RWPE2 (cell line): ENCODE data around the gene FAM204A.

Experiments used
- ATAC-seq: fragments of 200-7000 bp; cut with Tn5 transposase; 3 replicates; pipeline ENCODE4 v1.9.1; 2021; ENCODE audit warnings: low read depth
- DNase-seq: peaks from one replicate; pipeline ENCODE4 v3.0.0-alpha.2; 2020; ENCODE audit warnings: low spot score
- H3K27ac ChIP-seq: fragments of 450-650 bp; 2 replicates; pipeline ENCODE4 v1.5.1; 2017; ENCODE audit warnings: mild to moderate bottlenecking; ENCODE audit not compliant: poor library complexity, severe bottlenecking
- H3K27me3 ChIP-seq: fragments of 250-450 bp; sonication (Bioruptor Pico); 2 replicates; pipeline ENCODE4 v1.5.1; 2021; ENCODE audit warnings: mild to moderate bottlenecking, moderate library complexity; ENCODE audit not compliant: insufficient read depth, poor library complexity, severe bottlenecking
- H3K36me3 ChIP-seq: fragments of 250-450 bp; sonication (Bioruptor Pico); 2 replicates; pipeline ENCODE4 v1.5.1; 2020; ENCODE audit warnings: low read depth, mild to moderate bottlenecking, moderate library complexity
- H3K4me1 ChIP-seq: fragments of 250-450 bp; sonication (Bioruptor Pico); 2 replicates; pipeline ENCODE4 v1.5.1; 2021; ENCODE audit warnings: mild to moderate bottlenecking, moderate library complexity; ENCODE audit not compliant: insufficient read depth, poor library complexity, severe bottlenecking
- H3K4me3 ChIP-seq: fragments of 250-450 bp; sonication (Bioruptor Pico); 2 replicates; pipeline ENCODE4 v1.5.1; 2021; ENCODE audit warnings: mild to moderate bottlenecking, moderate library complexity; ENCODE audit not compliant: severe bottlenecking
- H3K9me3 ChIP-seq: fragments of 250-450 bp; sonication (Bioruptor Pico); 2 replicates; pipeline ENCODE4 v1.5.1; 2021; ENCODE audit warnings: mild to moderate bottlenecking, moderate library complexity; ENCODE audit not compliant: severe bottlenecking
- CTCF ChIP-seq: fragments of 450-650 bp; IDR thresholded peaks from one replicate; pipeline ENCODE4 v1.5.1; 2017; ENCODE audit warnings: mild to moderate bottlenecking, moderate library complexity; ENCODE audit not compliant: poor library complexity, severe bottlenecking

The FAM204A gene

GRCh38 chr10:118310822-118311221 lies 31.3 kb downstream of the FAM204A start:
- H3K4me1 ChIP-seq: no peaks in the 10 kb centered on the region
- no peak for ATAC-seq
- DNase-seq: no peak
- no peak overlapping the region for H3K4me3 ChIP-seq
- H3K27me3 ChIP-seq: no peaks in the 10 kb centered on the region
- no peak for TF ChIP-seq CTCF
- peaks cover 67% of the 10 kb centered on the region for H3K36me3 ChIP-seq
- H3K9me3 ChIP-seq: no peaks in the 10 kb centered on the region
- no peak overlapping the region for H3K27ac ChIP-seq

- H3K27me3 ChIP-seq: no peaks in the 10 kb centered on the region
- peaks cover 60% of the 10 kb centered on the region for H3K36me3 ChIP-seq
- H3K4me3 ChIP-seq: no peak overlapping the region
- H3K4me1 ChIP-seq: no peaks in the 10 kb centered on the region
- DNase-seq (no peak), ATAC-seq (no peak)
- H3K9me3 ChIP-seq: no peaks in the 10 kb centered on the region
- TF ChIP-seq CTCF: no peak
- H3K27ac ChIP-seq: no peak overlapping the region
Observed at GRCh38 chr10:118309911-118310310, 32.2 kb downstream of the FAM204A start.

GRCh38 chr10:118308664-118309063 lies 33.5 kb downstream of the FAM204A start:
- Histone ChIP-seq H3K9me3 (no peaks in the 10 kb centered on the region), H3K4me1 (no peaks in the 10 kb centered on the region), H3K27me3 (no peaks in the 10 kb centered on the region), H3K4me3 (no peak overlapping the region), H3K36me3 (peaks cover 48% of the 10 kb centered on the region), H3K27ac (no peak overlapping the region)
- no peak for TF ChIP-seq CTCF
- DNase-seq (no peak), ATAC-seq (peak; percentile 17; the same call in 1 of the 3 replicates)

GRCh38 chr10:118307859-118308258 lies 34.3 kb downstream of the FAM204A start:
- no peaks in the 10 kb centered on the region for H3K4me1 ChIP-seq
- H3K9me3 ChIP-seq: no peaks in the 10 kb centered on the region
- DNase-seq (no peak), ATAC-seq (no peak)
- no peak overlapping the region for H3K27ac ChIP-seq
- no peak for TF ChIP-seq CTCF
- H3K27me3 ChIP-seq: no peaks in the 10 kb centered on the region
- peaks cover 48% of the 10 kb centered on the region for H3K36me3 ChIP-seq
- H3K4me3 ChIP-seq: no peak overlapping the region

GRCh38 chr10:118307220-118307619 lies 34.9 kb downstream of the FAM204A start:
- DNase-seq (no peak), ATAC-seq (no peak)
- no peak for TF ChIP-seq CTCF
- H3K4me3 ChIP-seq: no peak overlapping the region
- H3K4me1 ChIP-seq: no peaks in the 10 kb centered on the region
- no peaks in the 10 kb centered on the region for H3K27me3 ChIP-seq
- H3K36me3 ChIP-seq: peaks cover 47% of the 10 kb centered on the region
- H3K27ac ChIP-seq: no peak overlapping the region
- H3K9me3 ChIP-seq: no peaks in the 10 kb centered on the region
